A172 (cell line): ENCODE data around the gene TOB2. TPM values are rescaled to one million over a fixed set of nuclear protein-coding genes. Genes with fewer than 3 reads are reported as not detected.

Experiments
- DNase-seq: peaks from one replicate; pipeline ENCODE4 v3.0.0-alpha.2; 2015; ENCODE audit warnings: low spot score
- total RNA-seq: library from RNA; depleted of rRNA; stranded (reverse); fragments of >200 nt; shearing (Covaris generic); gene quantifications from 2 replicates; pipeline ENCODE4 v1.2.3, GENCODE V29; 2014; rRNA removed

Gene TOB2
- total RNA-seq, 1 experiment from 2014 or later, result 6.2 TPM

GRCh38 chr22:41384128-41384527, 62.5 kb downstream of the TOB2 start:
- no peak for DNase-seq

Other genes with a start within 250 kb of the TOB2 start
- 23.9 and 26.4 TPM in 2 replicates for gene L3MBTL2, start 241.5 kb downstream of the TOB2 start, total RNA-seq
- gene CHADL, start 205.9 kb downstream of the TOB2 start, total RNA-seq, result 0.53 TPM in 1 of 2 replicates, not detected in the other
- gene RANGAP1, start 160.6 kb downstream of the TOB2 start, total RNA-seq, result 95.7 and 100 TPM in 2 replicates
- 26.9 and 31.1 TPM in 2 replicates for gene ZC3H7B, start 145.3 kb downstream of the TOB2 start, total RNA-seq
- gene TEF, start 64.9 kb downstream of the TOB2 start, total RNA-seq, result 4.4 and 5.9 TPM in 2 replicates
- gene PHF5A, start 21.9 kb upstream of the TOB2 start, total RNA-seq, result 63.7 and 71.3 TPM in 2 replicates
- 34.3 and 41.2 TPM in 2 replicates for gene ACO2, start 22.3 kb upstream of the TOB2 start, total RNA-seq
- 11.8 and 27.8 TPM in 2 replicates for gene POLR3H, start 97.7 kb upstream of the TOB2 start, total RNA-seq
- gene CSDC2, start 114.2 kb upstream of the TOB2 start, total RNA-seq, result 2.8 and 3.5 TPM in 2 replicates
- gene PMM1, start 143.0 kb upstream of the TOB2 start, total RNA-seq, result 6.9 and 8.9 TPM in 2 replicates
- 15.2 and 15.8 TPM in 2 replicates for gene DESI1, start 174.2 kb upstream of the TOB2 start, total RNA-seq
- 382 and 394 TPM in 2 replicates for gene XRCC6, start 174.5 kb upstream of the TOB2 start, total RNA-seq
- 75.4 and 80.5 TPM in 2 replicates for gene SNU13, start 242.1 kb upstream of the TOB2 start, total RNA-seq